DND-41 (cell line): ENCODE measurements around the gene PPP4R2.

Source experiments
- EZH2 ChIP-seq: IDR thresholded peaks from 3 replicates; pipeline ENCODE4 v1.6.1; 2012; ENCODE audit warnings: borderline replicate concordance, low read depth, mild to moderate bottlenecking, moderate library complexity, low read length, inconsistent platforms; ENCODE audit not compliant: severe bottlenecking
- TF ChIP-seq, protein P1 (sequence below): IDR thresholded peaks from 2 replicates; pipeline ENCODE4 v1.5.1; 2012; ENCODE audit warnings: borderline replicate concordance, low read length, moderate library complexity, mild to moderate bottlenecking; ENCODE audit not compliant: poor library complexity, severe bottlenecking; ENCODE audit errors: extremely low read depth

- TF ChIP-seq, protein P1, sequence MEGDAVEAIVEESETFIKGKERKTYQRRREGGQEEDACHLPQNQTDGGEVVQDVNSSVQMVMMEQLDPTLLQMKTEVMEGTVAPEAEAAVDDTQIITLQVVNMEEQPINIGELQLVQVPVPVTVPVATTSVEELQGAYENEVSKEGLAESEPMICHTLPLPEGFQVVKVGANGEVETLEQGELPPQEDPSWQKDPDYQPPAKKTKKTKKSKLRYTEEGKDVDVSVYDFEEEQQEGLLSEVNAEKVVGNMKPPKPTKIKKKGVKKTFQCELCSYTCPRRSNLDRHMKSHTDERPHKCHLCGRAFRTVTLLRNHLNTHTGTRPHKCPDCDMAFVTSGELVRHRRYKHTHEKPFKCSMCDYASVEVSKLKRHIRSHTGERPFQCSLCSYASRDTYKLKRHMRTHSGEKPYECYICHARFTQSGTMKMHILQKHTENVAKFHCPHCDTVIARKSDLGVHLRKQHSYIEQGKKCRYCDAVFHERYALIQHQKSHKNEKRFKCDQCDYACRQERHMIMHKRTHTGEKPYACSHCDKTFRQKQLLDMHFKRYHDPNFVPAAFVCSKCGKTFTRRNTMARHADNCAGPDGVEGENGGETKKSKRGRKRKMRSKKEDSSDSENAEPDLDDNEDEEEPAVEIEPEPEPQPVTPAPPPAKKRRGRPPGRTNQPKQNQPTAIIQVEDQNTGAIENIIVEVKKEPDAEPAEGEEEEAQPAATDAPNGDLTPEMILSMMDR, result no peak
- TF ChIP-seq EZH2, result no peak
Observed at GRCh38 chr3:73036694-73037591, 40.3 kb downstream of the PPP4R2 start.
